HCT116 (cell line): Measurements from ENCODE around the gene MAN2A2. TPM values are rescaled to one million over a fixed set of nuclear protein-coding genes. Genes with fewer than 3 reads are reported as not detected.
A peak's percentile ranks its signal among the peaks of the same experiment; 100 is the strongest.

Experiments
- ATAC-seq: fragments of 200-7000 bp; cut with Tn5 transposase; 2 replicates; pipeline ENCODE4 v1.9.1; 2020; ENCODE audit warnings: mild to moderate bottlenecking, moderate library complexity
- BruUV-seq: library from RNA; stranded (reverse); fragments of 400-500 nt; replicated peaks from 2 replicates; lab custom pipeline; 2021; lab: Mats Ljungman, UMichigan
- CTCF ChIA-PET: fragments of 300-600 bp; sonication (Branson Sonifier 250); formaldehyde crosslinking; loops from one replicate; lab custom pipeline; 2021; ENCODE audit warnings: antibody characterized with exemption; lab: Charles Lee
- POLR2A ChIA-PET: fragments of 300-600, 350-600 bp; sonication (Branson Sonifier 250); formaldehyde crosslinking; loops from one replicate; lab custom pipeline; 2021; ENCODE audit warnings: antibody characterized with exemption; lab: Charles Lee
- RAD21 ChIA-PET, 2 experiments: fragments of 300-600 bp; sonication (Branson Sonifier 250); formaldehyde crosslinking; loops; one replicate each; lab custom pipeline; 2023; ENCODE audit warnings: low total read pairs in 2 of 2; ENCODE audit not compliant: uncharacterized antibody in 2 of 2, unreplicated experiment in 2 of 2, low non-redundant PET in 1 of 2; lab: Charles Lee
- DNase-seq: peaks from one replicate; pipeline ENCODE4 v3.0.0-alpha.2; 2010; ENCODE audit warnings: low read depth, low spot score
- H2AFZ ChIP-seq: fragments of 200-600 bp; shearing (Covaris generic), sonication (generic); 2 replicates; pipeline ENCODE4 v1.6.1; 2017; ENCODE audit warnings: low read depth, mixed run types, mixed read lengths, antibody characterized with exemption, low read length; ENCODE audit not compliant: poor library complexity, severe bottlenecking
- H3K27ac ChIP-seq: 2 replicates; pipeline ENCODE4 v1.5.1; 2012; ENCODE audit warnings: low read depth, low read length
- H3K27me3 ChIP-seq: fragments of 200-600 bp; sonication (generic); 2 replicates; pipeline ENCODE4 v1.6.1; 2016; ENCODE audit warnings: mixed run types, low read length, mixed read lengths; ENCODE audit not compliant: insufficient read depth
- H3K36me3 ChIP-seq, 2 experiments: fragments of 200-500 bp in 1 of 2; fragments of 200-600 bp in 1 of 2; sonication (Bioruptor generic) in 1 of 2; sonication (generic) in 1 of 2; 2 replicates each; pipeline versions ENCODE4 v1.5.1 to v1.6.1; 2014 to 2016; ENCODE audit warnings: low read length in 2 of 2, inconsistent platforms in 1 of 2, mixed read lengths in 1 of 2, mixed run types in 1 of 2; ENCODE audit not compliant: insufficient read depth in 2 of 2, control insufficient read depth in 1 of 2
- H3K4me1 ChIP-seq, 2 experiments: fragments of 200-600 bp in 1 of 2; sonication (generic) in 1 of 2; 2 replicates each; pipeline versions ENCODE4 v1.5.1 to v1.6.1; 2012 to 2017; ENCODE audit warnings: low read length in 2 of 2, inconsistent platforms in 1 of 2, mild to moderate bottlenecking in 1 of 2, mixed read lengths in 1 of 2, mixed run types in 1 of 2, moderate library complexity in 1 of 2; ENCODE audit not compliant: insufficient read depth in 2 of 2, control insufficient read depth in 1 of 2
- H3K4me2 ChIP-seq: fragments of 200-600 bp; sonication (generic); 2 replicates; pipeline ENCODE4 v1.6.1; 2017; ENCODE audit warnings: mixed run types, low read length, mixed read lengths
- H3K4me3 ChIP-seq, 2 experiments: fragments of 200-600 bp in 1 of 2; sonication (generic) in 1 of 2; replicated peaks in 1 of 2; 2 replicates each; pipeline ENCODE4 v1.5.1; 2011 to 2016; ENCODE audit warnings: low read length in 2 of 2, control low read depth in 1 of 2, low read depth in 1 of 2, mild to moderate bottlenecking in 1 of 2, mixed read lengths in 1 of 2, mixed run types in 1 of 2
- H3K79me2 ChIP-seq: fragments of 200-600 bp; sonication (generic); 2 replicates; pipeline ENCODE4 v1.6.1; 2017; ENCODE audit warnings: mild to moderate bottlenecking, mixed run types, low read length, moderate library complexity, mixed read lengths; ENCODE audit not compliant: insufficient read depth
- H3K9ac ChIP-seq: fragments of 200-600 bp; sonication (generic); 2 replicates; pipeline ENCODE4 v1.6.1; 2016; ENCODE audit warnings: low read length, mixed read lengths
- H3K9me2 ChIP-seq: fragments of 200-600 bp; sonication (generic), shearing (Covaris generic); 2 replicates; pipeline ENCODE4 v1.6.1; 2017; ENCODE audit warnings: mixed run types, mild to moderate bottlenecking, moderate library complexity; ENCODE audit not compliant: insufficient read depth
- H3K9me3 ChIP-seq, 2 experiments: fragments of 200-500 bp in 1 of 2; fragments of 200-600 bp in 1 of 2; sonication (Bioruptor generic) in 1 of 2; sonication (generic) in 1 of 2; 2 replicates each; pipeline ENCODE4 v1.6.1; 2014 to 2017; ENCODE audit warnings: low read length in 2 of 2, mixed read lengths in 2 of 2, inconsistent platforms in 1 of 2, low read depth in 1 of 2, mild to moderate bottlenecking in 1 of 2, mixed run types in 1 of 2, moderate library complexity in 1 of 2; ENCODE audit not compliant: control insufficient read depth in 1 of 2, insufficient read depth in 1 of 2
- H4K20me1 ChIP-seq: fragments of 200-600 bp; sonication (generic), shearing (Covaris generic); 2 replicates; pipeline ENCODE4 v1.6.1; 2017; ENCODE audit warnings: mixed run types, mild to moderate bottlenecking, moderate library complexity; ENCODE audit not compliant: insufficient read depth
- ATF3 ChIP-seq: IDR thresholded peaks from 2 replicates; pipeline ENCODE4 v1.6.1; 2012
- CBX3 ChIP-seq: IDR thresholded peaks from 2 replicates; pipeline ENCODE4 v1.6.1; 2012; ENCODE audit warnings: low read depth
- EGR1 ChIP-seq: IDR thresholded peaks from 2 replicates; pipeline ENCODE4 v1.6.1; 2012; ENCODE audit warnings: low read depth
- ELF1 ChIP-seq: IDR thresholded peaks from 2 replicates; pipeline ENCODE4 v1.6.1; 2012; ENCODE audit warnings: low read depth, borderline replicate concordance
- EZH2 ChIP-seq: fragments of 200-600 bp; sonication (generic); IDR thresholded peaks from 2 replicates; pipeline ENCODE4 v1.6.1; 2017; ENCODE audit warnings: antibody characterized with exemption, mixed run types
- EZH2phosphoT487 ChIP-seq: fragments of 200-600 bp; IDR thresholded peaks from 2 replicates; pipeline ENCODE4 v1.6.1; 2018; ENCODE audit warnings: antibody characterized with exemption, borderline replicate concordance
- FOSL1 ChIP-seq: IDR thresholded peaks from 2 replicates; pipeline ENCODE4 v1.6.1; 2012; ENCODE audit warnings: low read depth
- JUND ChIP-seq: IDR thresholded peaks from 2 replicates; pipeline ENCODE4 v1.6.1; 2012
- POLR2A ChIP-seq: IDR thresholded peaks from 2 replicates; pipeline ENCODE4 v1.7.0; 2011; ENCODE audit warnings: borderline replicate concordance; ENCODE audit not compliant: insufficient read depth, insufficient read length; ENCODE audit errors: extremely low read depth
- POLR2AphosphoS5 ChIP-seq: IDR thresholded peaks from 2 replicates; pipeline ENCODE4 v1.6.1; 2011; ENCODE audit warnings: mild to moderate bottlenecking, low read depth, low read length, moderate library complexity
- RAD21 ChIP-seq: IDR thresholded peaks from 2 replicates; pipeline ENCODE4 v1.6.1; 2012; ENCODE audit warnings: low read depth, mild to moderate bottlenecking
- REST ChIP-seq: IDR thresholded peaks from 2 replicates; pipeline ENCODE4 v1.6.1; 2012; ENCODE audit warnings: low read depth
- SIN3A ChIP-seq: IDR thresholded peaks from 2 replicates; pipeline ENCODE4 v1.6.1; 2012; ENCODE audit warnings: low read depth
- SRF ChIP-seq: IDR thresholded peaks from 2 replicates; pipeline ENCODE4 v1.6.1; 2012; ENCODE audit warnings: low read depth
- TCF7L2 ChIP-seq: IDR thresholded peaks from 2 replicates; pipeline ENCODE4 v1.7.0; 2011; ENCODE audit warnings: borderline replicate concordance, inconsistent platforms; ENCODE audit not compliant: insufficient read depth, insufficient read length; ENCODE audit errors: extremely low read depth
- YY1 ChIP-seq: IDR thresholded peaks from 2 replicates; pipeline ENCODE4 v1.6.1; 2011; ENCODE audit warnings: low read length, low read depth, moderate library complexity, mild to moderate bottlenecking; ENCODE audit not compliant: insufficient replicate concordance; ENCODE audit errors: extremely low read depth
- ZFX ChIP-seq: fragments of 450-650 bp; IDR thresholded peaks from 2 replicates; pipeline ENCODE4 v1.6.1; 2017
- ZNF274 ChIP-seq: fragments of 200-500 bp; sonication (Bioruptor generic); IDR thresholded peaks from 2 replicates; pipeline ENCODE4 v1.6.1; 2014; ENCODE audit warnings: mild to moderate bottlenecking, low read depth, low read length, inconsistent platforms
- intact Hi-C: fragments of 100-400 bp; cut with micrococcal nuclease; formaldehyde crosslinking; loops from 2 replicates; pipeline ENCODE4 v1.10.0; 2022
- total RNA-seq: library from RNA; stranded (reverse); gene quantifications from one replicate; pipeline ENCODE4 v1.2.1, GENCODE V29; 2021; ENCODE audit not compliant: unreplicated experiment
- TF ChIP-seq, protein P1 (sequence below): IDR thresholded peaks from 2 replicates; pipeline ENCODE4 v1.6.1; 2012
- TF ChIP-seq, protein P2 (sequence below): IDR thresholded peaks from 2 replicates; pipeline ENCODE4 v1.6.1; 2011; ENCODE audit warnings: mild to moderate bottlenecking, low read length, moderate library complexity; ENCODE audit not compliant: insufficient replicate concordance; ENCODE audit errors: extremely low read depth

MAN2A2 gene
- total RNA-seq, 1 experiment from 2014 or later: 44.9 TPM

- Histone ChIP-seq H3K9me2 (no peaks in the 10 kb centered on the region), H3K4me3 (peak within 1 kb of the TSS; percentile 92 to 93), H4K20me1 (no peaks in the 10 kb centered on the region), H3K79me2 (peaks cover 22% of the 10 kb centered on the region; the same call in 1 of the 2 replicates), H2AFZ (peak within 1 kb of the TSS; percentile 79), H3K4me2 (peak within 1 kb of the TSS; percentile 99), H3K36me3 (no peaks in the 10 kb centered on the region; a peak in 1 of 4 replicates), H3K9ac (peak within 1 kb of the TSS; percentile 67), H3K9me3 (no peaks in the 10 kb centered on the region), H3K27me3 (no peaks in the 10 kb centered on the region), H3K27ac (peak within 1 kb of the TSS; percentile 78), H3K4me1 (peaks cover 20 to 53% of the 10 kb centered on the region in 2 experiments; a peak in 3 of 4 replicates)
- ChIA-PET RAD21 (interaction anchor here in 1 of 2 experiments (1.0 to 1.6 kb wide), 4 partner anchors 23 to 340 kb away, joined by 3 to 4 read pairs (median 4); partner anchors contain the start of gene RCCD1), CTCF (interaction anchor here (0.5 to 6.9 kb wide), 23 partner anchors 8 to 639 kb away, joined by 3 to 70 read pairs (median 6); partner anchors contain the start of genes MAN2A2, PRC1 and RCCD1), POLR2A (interaction anchor here (0.5 to 2.4 kb wide), 13 partner anchors 9 to 612 kb away, joined by 3 to 7 read pairs (median 3); partner anchors contain the start of genes MAN2A2, PRC1 and RCCD1)
- intact Hi-C loops: loop anchor here (1.0 to 5.0 kb wide), 4 partner anchors 100 to 639 kb away; no protein-coding TSS in a partner anchor
- ATAC-seq (peak; percentile 59), DNase-seq (peak; percentile 87)
- BruUV-seq: no TSS peak
- no peak for TF ChIP-seq ATF3
- peak; percentile 86 for TF ChIP-seq POLR2AphosphoS5
- TF ChIP-seq EZH2phosphoT487: no peak
- peak; percentile 42 for TF ChIP-seq TCF7L2
- no peak for TF ChIP-seq FOSL1
- TF ChIP-seq ZNF274: no peak
- TF ChIP-seq ELF1: no peak
- TF ChIP-seq, protein P1, sequence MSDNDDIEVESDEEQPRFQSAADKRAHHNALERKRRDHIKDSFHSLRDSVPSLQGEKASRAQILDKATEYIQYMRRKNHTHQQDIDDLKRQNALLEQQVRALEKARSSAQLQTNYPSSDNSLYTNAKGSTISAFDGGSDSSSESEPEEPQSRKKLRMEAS: no peak
- no peak for TF ChIP-seq EGR1
- TF ChIP-seq, protein P2, sequence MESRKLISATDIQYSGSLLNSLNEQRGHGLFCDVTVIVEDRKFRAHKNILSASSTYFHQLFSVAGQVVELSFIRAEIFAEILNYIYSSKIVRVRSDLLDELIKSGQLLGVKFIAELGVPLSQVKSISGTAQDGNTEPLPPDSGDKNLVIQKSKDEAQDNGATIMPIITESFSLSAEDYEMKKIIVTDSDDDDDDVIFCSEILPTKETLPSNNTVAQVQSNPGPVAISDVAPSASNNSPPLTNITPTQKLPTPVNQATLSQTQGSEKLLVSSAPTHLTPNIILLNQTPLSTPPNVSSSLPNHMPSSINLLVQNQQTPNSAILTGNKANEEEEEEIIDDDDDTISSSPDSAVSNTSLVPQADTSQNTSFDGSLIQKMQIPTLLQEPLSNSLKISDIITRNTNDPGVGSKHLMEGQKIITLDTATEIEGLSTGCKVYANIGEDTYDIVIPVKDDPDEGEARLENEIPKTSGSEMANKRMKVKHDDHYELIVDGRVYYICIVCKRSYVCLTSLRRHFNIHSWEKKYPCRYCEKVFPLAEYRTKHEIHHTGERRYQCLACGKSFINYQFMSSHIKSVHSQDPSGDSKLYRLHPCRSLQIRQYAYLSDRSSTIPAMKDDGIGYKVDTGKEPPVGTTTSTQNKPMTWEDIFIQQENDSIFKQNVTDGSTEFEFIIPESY: no peak
- TF ChIP-seq EZH2: no peak
- TF ChIP-seq CBX3: no peak
- peak; percentile 56 for TF ChIP-seq POLR2A
- no peak for TF ChIP-seq REST
- TF ChIP-seq SRF: no peak
- TF ChIP-seq SIN3A: no peak
- peak; percentile 71; the same call in 1 of the 2 replicates for TF ChIP-seq ZFX
- no peak for TF ChIP-seq JUND
- TF ChIP-seq RAD21: no peak
- TF ChIP-seq YY1: peak; percentile 73
These were observed 28.9 kb downstream of the MAN2A2 start, which contains the start of gene HDDC3 for GRCh38 chr15:90931828-90932659. TSS of gene HDDC3 (minus strand) at chr15:90932549. CDS start at chr15:90932540, 9 bp downstream.
